ENCODE measurements around the gene SNX21. TPM values are rescaled to one million over a fixed set of nuclear protein-coding genes. Genes with fewer than 3 reads are reported as not detected.

Gene SNX21
- total RNA-seq, 1 donor from 2014 or later: 25.6 TPM

- Mint-ChIP-seq H3K27me3 (ENCODE audit: unreplicated experiment) (no peaks in the 10 kb centered on the region), H3K4me1 (ENCODE audit: unreplicated experiment) (peaks cover 15% of the 10 kb centered on the region), H3K27ac (ENCODE audit: unreplicated experiment) (no peak overlapping the region), H3K4me3 (ENCODE audit: unreplicated experiment) (no peak overlapping the region), H3K36me3 (ENCODE audit: unreplicated experiment) (peaks cover 13% of the 10 kb centered on the region), H3K9me3 (ENCODE audit: unreplicated experiment) (no peaks in the 10 kb centered on the region)
- no peak for TF ChIP-seq CTCF (IDR thresholded peaks at IDR 0.05)
- no peak for DNase-seq (ENCODE audit: extremely low spot score, unreplicated experiment)
These were observed 44.6 kb downstream of the SNX21 start for GRCh38 chr20:45878076-45878761.

GRCh38 chr20:45880988-45881788 is 47.6 kb downstream of the SNX21 start, which contains the start of gene ZSWIM1:
ZSWIM1 (plus strand) TSS chr20:45881227; CDS start chr20:45882593, 1,366 bp downstream.
- Mint-ChIP-seq H3K4me3 (ENCODE audit: unreplicated experiment) (peak within 1 kb of the TSS; percentile 90), H3K36me3 (ENCODE audit: unreplicated experiment) (peaks cover 16% of the 10 kb centered on the region), H3K4me1 (ENCODE audit: unreplicated experiment) (peaks cover 24% of the 10 kb centered on the region), H3K27ac (ENCODE audit: unreplicated experiment) (peak within 1 kb of the TSS; percentile 93), H3K9me3 (ENCODE audit: unreplicated experiment) (no peaks in the 10 kb centered on the region), H3K27me3 (ENCODE audit: unreplicated experiment) (no peaks in the 10 kb centered on the region)
- TF ChIP-seq CTCF (IDR thresholded peaks at IDR 0.05): no peak
- DNase-seq (ENCODE audit: extremely low spot score, unreplicated experiment): peak; percentile 99

DNA sequence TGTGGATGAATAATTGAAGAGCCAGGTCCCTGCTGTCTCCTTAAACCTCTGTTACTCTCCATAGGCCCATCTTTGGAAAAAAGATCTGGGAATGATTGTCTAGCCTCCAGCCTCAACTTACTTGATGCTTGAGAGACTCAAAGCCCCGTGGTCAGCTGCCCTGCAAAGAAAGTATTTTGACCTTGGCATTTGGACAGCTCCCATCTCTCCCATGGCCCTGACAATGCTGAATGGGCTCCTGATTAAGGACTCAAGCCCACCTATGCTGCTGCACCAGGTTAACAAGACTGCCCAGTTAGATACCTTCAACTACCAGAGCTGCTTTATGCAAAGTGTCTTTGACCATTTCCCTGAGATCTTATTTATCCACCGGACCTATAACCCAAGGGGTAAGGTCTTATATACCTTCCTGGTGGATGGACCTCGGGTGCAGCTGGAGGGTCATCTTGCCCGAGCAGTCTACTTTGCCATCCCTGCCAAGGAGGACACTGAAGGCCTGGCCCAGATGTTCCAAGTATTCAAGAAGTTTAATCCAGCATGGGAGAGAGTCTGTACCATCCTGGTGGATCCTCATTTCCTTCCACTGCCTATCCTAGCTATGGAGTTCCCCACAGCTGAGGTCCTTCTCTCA is 49.0 kb downstream of the SNX21 start:
- Mint-ChIP-seq H3K4me1 (ENCODE audit: unreplicated experiment) (peaks cover 25% of the 10 kb centered on the region), H3K36me3 (ENCODE audit: unreplicated experiment) (peaks cover 12% of the 10 kb centered on the region), H3K9me3 (ENCODE audit: unreplicated experiment) (no peaks in the 10 kb centered on the region), H3K4me3 (ENCODE audit: unreplicated experiment) (peak overlapping the region; percentile 67), H3K27me3 (ENCODE audit: unreplicated experiment) (no peaks in the 10 kb centered on the region), H3K27ac (ENCODE audit: unreplicated experiment) (peak overlapping the region; percentile 43)
- TF ChIP-seq CTCF (IDR thresholded peaks at IDR 0.05): no peak
- no peak for DNase-seq (ENCODE audit: extremely low spot score, unreplicated experiment)

- H3K27ac Mint-ChIP-seq (ENCODE audit: unreplicated experiment): no peak overlapping the region
- no peak for TF ChIP-seq CTCF (IDR thresholded peaks at IDR 0.05)
These were observed 49.5 kb downstream of the SNX21 start for GRCh38 chr20:45883100-45883469.

More at GRCh38 chr20:45883100-45883469, 49.5 kb downstream of the SNX21 start:
- DNase-seq (ENCODE audit: extremely low spot score, unreplicated experiment): no peak
- Mint-ChIP-seq H3K4me1 (ENCODE audit: unreplicated experiment) (peaks cover 25% of the 10 kb centered on the region), H3K36me3 (ENCODE audit: unreplicated experiment) (peaks cover 12% of the 10 kb centered on the region), H3K27me3 (ENCODE audit: unreplicated experiment) (no peaks in the 10 kb centered on the region), H3K9me3 (ENCODE audit: unreplicated experiment) (no peaks in the 10 kb centered on the region), H3K4me3 (ENCODE audit: unreplicated experiment) (peak overlapping the region; percentile 45)

Measured in osteocyte (in vitro differentiated cells).